BE2C (cell line): ENCODE measurements around the gene PTPRN2.

Experiments used
- DNase-seq: peaks from one replicate; pipeline ENCODE4 v3.0.0-alpha.2; 2020
- H3K27me3 ChIP-seq: fragments of 250-450 bp; sonication (Bioruptor Pico); 2 replicates; pipeline ENCODE4 v1.5.1; 2020; ENCODE audit warnings: mild to moderate bottlenecking
- H3K36me3 ChIP-seq: fragments of 250-450 bp; sonication (Bioruptor Pico); 2 replicates; pipeline ENCODE4 v1.5.1; 2020; ENCODE audit warnings: mild to moderate bottlenecking
- H3K4me1 ChIP-seq: fragments of 250-450 bp; sonication (Bioruptor Pico); 2 replicates; pipeline ENCODE4 v1.5.1; 2020
- H3K4me3 ChIP-seq: 2 replicates; pipeline ENCODE4 v1.5.1; 2011; ENCODE audit warnings: low read depth, low read length
- H3K9me3 ChIP-seq: fragments of 250-450 bp; sonication (Bioruptor Pico); 2 replicates; pipeline ENCODE4 v1.5.1; 2020
- CTCF ChIP-seq: IDR thresholded peaks from 2 replicates; pipeline ENCODE4 v1.5.1; 2012; ENCODE audit warnings: mild to moderate bottlenecking, low read depth, low read length

The PTPRN2 gene

GRCh38 chr7:157866336-157866924 is 721.2 kb downstream of the PTPRN2 start:
- Histone ChIP-seq H3K4me1 (no peaks in the 10 kb centered on the region), H3K4me3 (no peak overlapping the region), H3K36me3 (no peaks in the 10 kb centered on the region), H3K27me3 (no peaks in the 10 kb centered on the region), H3K9me3 (no peaks in the 10 kb centered on the region)
- DNase-seq, result no peak
- TF ChIP-seq CTCF, result no peak

- Histone ChIP-seq H3K9me3 (no peaks in the 10 kb centered on the region), H3K27me3 (no peaks in the 10 kb centered on the region)
- TF ChIP-seq CTCF, result no peak
These were observed 722.1 kb downstream of the PTPRN2 start for GRCh38 chr7:157865351-157866165.

GRCh38 chr7:157864911-157865310 is 722.7 kb downstream of the PTPRN2 start:
- H3K4me1 ChIP-seq, result no peaks in the 10 kb centered on the region
- no peak overlapping the region for H3K4me3 ChIP-seq
- no peaks in the 10 kb centered on the region for H3K36me3 ChIP-seq
- DNase-seq, result no peak
- no peaks in the 10 kb centered on the region for H3K27me3 ChIP-seq
- H3K9me3 ChIP-seq, result no peaks in the 10 kb centered on the region
- no peak for TF ChIP-seq CTCF

More at GRCh38 chr7:157865351-157866165, 722.1 kb downstream of the PTPRN2 start:
- no peak overlapping the region for H3K4me3 ChIP-seq
- H3K4me1 ChIP-seq, result no peaks in the 10 kb centered on the region
- no peak for DNase-seq
- H3K36me3 ChIP-seq, result no peaks in the 10 kb centered on the region

- no peak for TF ChIP-seq CTCF
- Histone ChIP-seq H3K27me3 (no peaks in the 10 kb centered on the region), H3K36me3 (no peaks in the 10 kb centered on the region), H3K4me1 (no peaks in the 10 kb centered on the region), H3K9me3 (no peaks in the 10 kb centered on the region), H3K4me3 (no peak overlapping the region)
- DNase-seq, result no peak
These were observed 723.5 kb downstream of the PTPRN2 start for GRCh38 chr7:157863906-157864810.

GRCh38 chr7:157863176-157863575 is 724.4 kb downstream of the PTPRN2 start:
- Histone ChIP-seq H3K27me3 (no peaks in the 10 kb centered on the region), H3K9me3 (no peaks in the 10 kb centered on the region), H3K4me3 (no peak overlapping the region), H3K4me1 (no peaks in the 10 kb centered on the region), H3K36me3 (no peaks in the 10 kb centered on the region)
- no peak for TF ChIP-seq CTCF
- DNase-seq, result no peak
